Peyer's patch (tissue), 4 donors: ENCODE measurements around the gene ATP2B1.

ENCODE experiments used
- CTCF ChIP-seq, 6 experiments: fragments of 450-650 bp in 4 of 6; fragments of 200-600 bp in 2 of 6; sonication (generic) in 1 of 6; IDR thresholded peaks; one replicate each; pipeline ENCODE4 v1.5.1; 2017 to 2019; ENCODE audit warnings: antibody characterized with exemption in 6 of 6, mild to moderate bottlenecking in 3 of 6, moderate library complexity in 1 of 6
- POLR2A ChIP-seq, 2 donors: fragments of 450-650 bp; IDR thresholded peaks; one replicate each; pipeline ENCODE4 v1.5.1; 2017; ENCODE audit warnings: antibody characterized with exemption in 2 of 2, mild to moderate bottlenecking in 2 of 2, moderate library complexity in 2 of 2

DNA sequence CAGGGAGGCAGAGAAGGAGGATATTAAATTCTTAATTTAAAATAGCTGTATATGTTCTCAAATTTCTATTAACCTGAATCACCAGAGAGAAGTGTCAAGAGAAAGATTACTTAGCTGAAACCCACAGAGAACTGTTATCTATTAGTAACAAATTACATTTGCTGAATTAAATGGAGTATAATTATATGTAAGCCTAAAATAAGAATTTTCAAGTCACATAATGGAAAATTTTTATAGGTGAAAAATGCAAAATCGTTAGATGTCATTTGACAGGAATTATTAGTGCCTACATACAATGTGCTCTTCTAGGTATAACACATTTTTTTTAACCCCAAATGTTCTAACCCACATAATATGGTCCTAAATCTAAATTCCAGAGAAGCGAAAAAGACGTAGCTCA, 4.1 kb upstream of the ATP2B1 start:
- TF ChIP-seq CTCF (IDR thresholded peaks at IDR 0.05) = no peak
- no peak for TF ChIP-seq POLR2A (IDR thresholded peaks at IDR 0.05)
